ENCODE measurements around the gene MAPK1IP1L.
"Not testable (repeated sequence)": the region's sequence is repeated elsewhere in the genome, so short reads cannot be mapped to it uniquely, and the experiment has no call there.

MAPK1IP1L gene

DNA sequence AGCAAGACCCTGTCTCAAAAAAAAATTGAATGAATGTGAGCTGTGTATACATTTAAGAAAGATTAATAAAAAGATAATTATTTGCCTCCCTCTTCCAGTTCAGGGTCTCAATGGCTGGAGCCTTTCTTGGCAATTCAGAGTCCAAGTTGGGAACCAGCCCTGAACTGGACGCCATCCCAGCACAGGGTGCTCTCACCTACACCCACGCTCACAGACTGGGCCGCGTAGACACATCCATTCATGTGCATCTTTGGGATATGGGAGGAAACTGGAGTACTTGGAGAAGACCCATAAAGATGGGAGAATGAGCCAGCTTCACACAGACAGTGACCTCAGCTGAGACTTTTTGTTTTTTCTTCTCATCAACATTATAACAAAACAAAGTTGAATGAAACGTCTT lies 6.5 kb downstream of the MAPK1IP1L start:
- no peak for DNase-seq

DNA sequence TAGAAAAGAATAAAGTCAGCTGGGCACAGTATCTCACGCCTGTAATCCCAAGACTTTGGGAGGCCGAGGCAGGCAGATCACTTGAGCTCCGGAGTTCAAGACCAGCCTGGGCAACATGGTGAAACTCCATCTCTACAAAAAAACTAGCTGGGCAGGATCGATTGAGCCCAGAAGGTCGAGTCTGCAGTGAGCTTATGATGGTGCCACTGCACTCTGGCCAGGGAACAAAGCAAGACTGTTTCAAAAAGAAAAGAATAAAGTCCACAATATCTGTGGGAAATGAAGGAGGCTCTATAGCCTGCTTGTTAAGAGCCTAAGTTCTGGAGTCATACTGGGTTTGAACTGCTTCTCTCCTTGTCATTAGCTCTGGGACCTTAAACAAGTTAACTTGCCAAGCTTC lies 7.9 kb downstream of the MAPK1IP1L start:
- no peak for DNase-seq

DNA sequence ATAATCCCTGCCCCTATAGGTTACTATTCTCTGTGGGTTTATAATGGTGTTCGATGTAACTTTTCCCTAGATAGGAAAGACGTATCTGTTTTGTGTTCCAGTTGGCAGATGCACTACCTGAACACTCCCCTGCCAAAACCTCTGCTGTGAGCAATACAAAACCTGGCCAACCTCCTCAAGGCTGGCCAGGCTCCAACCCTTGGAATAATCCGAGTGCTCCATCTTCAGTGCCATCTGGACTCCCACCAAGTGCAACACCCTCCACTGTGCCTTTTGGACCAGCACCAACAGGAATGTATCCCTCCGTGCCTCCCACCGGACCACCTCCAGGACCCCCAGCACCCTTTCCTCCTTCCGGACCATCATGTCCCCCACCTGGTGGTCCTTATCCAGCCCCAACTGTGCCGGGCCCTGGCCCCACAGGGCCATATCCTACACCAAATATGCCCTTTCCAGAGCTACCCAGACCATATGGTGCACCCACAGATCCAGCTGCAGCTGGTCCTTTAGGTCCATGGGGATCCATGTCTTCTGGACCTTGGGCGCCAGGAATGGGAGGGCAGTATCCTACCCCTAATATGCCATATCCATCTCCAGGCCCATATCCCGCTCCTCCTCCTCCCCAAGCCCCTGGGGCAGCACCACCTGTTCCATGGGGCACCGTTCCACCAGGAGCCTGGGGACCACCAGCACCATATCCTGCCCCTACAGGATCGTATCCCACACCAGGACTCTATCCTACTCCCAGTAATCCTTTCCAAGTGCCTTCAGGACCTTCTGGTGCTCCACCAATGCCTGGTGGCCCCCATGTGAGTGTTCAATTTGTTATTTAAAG lies 11.3 kb downstream of the MAPK1IP1L start:
- no peak for DNase-seq

DNA sequence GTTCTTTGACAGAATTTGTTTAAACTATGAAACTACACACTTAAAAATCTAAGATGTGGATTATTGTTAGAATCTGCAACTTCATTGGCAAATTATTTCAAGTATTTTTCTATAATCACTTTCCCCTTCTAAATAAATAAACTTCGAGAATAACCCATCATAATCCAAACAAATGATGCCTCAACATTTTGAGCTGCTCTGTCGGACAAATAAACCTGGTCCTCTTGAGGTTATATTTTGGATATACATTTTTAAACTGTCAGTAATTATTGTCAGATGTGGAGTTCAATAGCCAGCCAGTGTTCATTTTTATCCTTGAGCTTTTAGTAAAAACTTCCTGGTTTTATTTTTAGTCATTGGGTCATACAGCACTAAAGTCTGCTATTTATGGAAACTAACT lies 13.4 kb downstream of the MAPK1IP1L start:
- not testable (repeated sequence) for DNase-seq

DNA sequence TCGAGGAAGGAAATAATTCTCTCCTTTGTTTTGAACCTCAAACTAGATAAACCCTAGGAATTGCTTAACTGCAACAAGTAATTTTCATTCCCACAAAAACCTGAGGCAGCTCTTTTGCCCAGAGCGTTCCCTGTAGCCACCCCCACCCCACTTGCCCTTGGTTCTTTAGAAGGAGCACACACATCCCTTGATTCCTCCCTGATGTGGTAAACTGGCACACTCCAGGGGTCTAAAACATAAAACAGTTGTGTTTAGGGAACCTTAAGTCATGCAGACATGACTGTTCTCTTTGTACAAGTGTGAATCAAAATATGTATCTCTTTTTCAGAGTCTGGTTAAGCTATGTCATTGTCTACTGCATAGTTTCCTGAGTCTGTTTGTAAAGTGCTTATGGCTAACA lies 14.0 kb downstream of the MAPK1IP1L start:
- DNase-seq, result no peak

DNA sequence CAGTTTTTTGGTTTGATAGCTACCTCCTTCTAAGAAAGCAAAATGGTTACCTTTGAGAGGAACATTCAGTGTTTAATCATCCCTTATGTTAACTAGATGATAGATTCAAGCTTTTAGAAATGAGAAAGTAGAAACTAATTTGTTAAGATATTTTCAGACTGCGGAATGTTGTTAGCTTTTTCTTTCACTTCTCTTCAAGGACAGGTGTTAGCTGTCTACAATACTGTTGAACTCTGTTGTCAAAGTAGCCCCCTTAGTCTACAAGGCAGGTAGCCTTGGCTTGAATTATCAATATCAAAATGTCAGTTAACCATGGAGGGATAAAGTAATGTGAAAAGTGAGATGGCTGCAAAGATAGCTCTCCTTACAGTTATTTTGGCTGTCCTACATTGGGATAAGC lies 14.8 kb downstream of the MAPK1IP1L start:
- DNase-seq, result no peak

DNA sequence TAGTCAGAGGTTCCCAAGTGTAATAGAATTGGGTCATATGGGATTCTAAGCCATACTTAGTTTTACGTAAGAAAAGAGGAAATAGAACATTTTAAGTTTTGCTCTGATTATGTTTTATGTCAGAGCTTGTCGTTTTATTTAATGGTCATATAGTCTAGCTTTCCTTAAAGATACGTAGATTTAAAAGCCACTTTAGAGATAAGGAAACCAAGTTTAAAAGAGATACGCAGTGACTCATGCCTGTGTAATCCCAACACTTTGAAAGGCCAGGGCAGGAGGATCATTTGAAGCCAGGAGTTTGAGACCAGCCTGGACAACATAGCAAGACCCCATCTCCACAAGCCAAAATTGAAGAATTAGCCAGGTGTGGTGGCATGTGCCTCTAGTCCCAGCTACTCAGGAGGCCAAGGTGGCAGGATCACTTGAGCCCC lies 19.5 kb downstream of the MAPK1IP1L start:
- no peak for DNase-seq

DNA sequence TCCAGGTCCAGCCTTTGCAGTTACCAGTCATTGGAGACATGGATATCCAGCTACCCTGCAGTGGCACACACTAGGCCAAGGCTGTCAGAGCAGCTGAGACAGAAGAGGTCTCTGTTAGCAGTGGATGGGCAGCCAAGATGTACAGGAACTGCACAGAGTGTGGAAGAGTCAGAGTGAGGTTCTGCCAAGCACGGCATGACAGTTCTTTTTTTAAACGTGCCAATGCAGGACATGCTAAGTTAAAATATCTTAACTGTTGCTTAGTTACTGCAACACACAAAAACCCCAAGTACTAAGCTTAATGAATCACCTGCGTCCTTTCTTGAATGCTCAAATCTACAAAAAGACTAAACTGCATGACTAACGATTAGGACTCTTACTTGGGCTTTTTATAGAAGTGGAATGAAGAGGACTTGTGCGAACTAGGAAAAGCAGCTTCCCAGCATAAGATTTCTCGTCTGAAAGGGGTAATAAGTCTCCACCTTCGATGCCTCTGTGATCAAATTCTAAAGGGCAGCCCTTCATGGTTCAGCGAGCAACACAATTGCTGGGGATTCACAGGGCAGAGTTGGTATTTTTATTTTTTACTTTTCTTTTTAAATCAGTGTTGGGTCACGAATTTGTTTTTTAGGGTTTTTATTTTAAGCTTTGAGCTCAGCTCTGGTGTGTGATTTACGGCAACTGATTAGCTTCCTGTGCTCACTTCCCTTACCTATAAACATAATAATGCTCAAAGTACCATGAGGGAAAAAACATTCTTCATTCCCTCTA lies 20.6 kb downstream of the MAPK1IP1L start:
- no peak for DNase-seq

DNA sequence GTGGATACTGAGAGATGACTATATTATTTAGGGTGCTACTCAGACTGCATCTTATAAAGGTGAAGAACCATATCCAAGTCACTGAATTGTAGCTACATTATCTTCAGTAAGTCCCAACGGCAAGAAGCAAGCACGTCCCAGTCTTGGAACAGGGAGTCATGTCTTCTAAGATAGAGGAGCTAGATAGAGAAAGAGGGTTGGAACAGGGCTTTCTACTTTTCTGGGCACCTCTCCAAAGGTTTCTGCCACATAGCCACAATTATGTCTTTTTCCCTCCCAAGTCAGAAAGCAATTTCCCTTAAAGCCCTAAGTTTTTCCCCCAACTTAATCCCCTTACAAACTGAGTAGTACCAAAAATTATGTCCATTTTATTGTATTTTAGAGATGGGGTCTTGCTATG lies 22.4 kb downstream of the MAPK1IP1L start:
- DNase-seq, result no peak

DNA sequence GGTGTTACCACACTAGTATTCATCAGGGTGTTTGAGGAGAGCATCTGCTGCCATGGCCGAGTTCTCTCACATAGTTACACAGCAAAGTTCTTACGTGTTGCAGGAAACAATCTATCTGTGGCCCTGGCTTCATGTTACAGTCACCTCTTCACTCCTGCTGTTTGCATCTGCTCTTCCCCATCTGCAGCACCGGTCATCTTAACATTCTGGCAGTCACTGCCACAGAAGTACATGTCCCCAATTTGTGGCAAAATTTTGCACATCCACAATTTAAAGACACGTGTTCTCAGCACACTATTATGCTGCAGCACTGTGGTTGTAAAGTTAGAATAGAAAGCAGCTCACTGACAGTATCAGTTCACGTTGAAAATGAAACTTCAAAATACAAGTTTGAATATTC lies 23.2 kb downstream of the MAPK1IP1L start:
- DNase-seq, result no peak

DNA sequence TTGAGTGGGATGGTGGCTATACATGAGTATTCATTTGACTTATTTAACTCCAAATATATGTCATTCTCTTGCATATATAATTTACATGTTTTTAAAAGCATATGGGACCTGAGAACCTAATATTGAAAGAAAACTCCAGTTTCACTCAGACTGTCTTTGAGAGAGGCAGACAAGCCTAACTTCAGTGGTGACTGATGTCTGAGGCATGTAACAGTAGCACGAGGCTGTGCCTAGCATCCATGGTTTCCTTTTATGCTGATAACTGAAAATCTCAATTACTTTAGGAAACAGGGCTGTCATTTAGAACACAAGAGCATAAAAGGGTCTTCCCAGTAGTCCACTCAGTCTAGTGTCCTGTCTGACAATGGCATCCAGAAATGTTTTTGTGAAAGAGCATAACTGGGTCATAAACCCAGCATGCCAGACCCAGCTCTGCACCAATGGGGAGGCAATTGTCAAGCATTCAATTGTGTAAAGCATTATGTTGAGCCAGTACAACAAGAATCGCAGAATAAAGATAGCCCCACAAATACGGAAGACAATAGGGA lies 24.3 kb downstream of the MAPK1IP1L start:
- DNase-seq, result no peak

DNA sequence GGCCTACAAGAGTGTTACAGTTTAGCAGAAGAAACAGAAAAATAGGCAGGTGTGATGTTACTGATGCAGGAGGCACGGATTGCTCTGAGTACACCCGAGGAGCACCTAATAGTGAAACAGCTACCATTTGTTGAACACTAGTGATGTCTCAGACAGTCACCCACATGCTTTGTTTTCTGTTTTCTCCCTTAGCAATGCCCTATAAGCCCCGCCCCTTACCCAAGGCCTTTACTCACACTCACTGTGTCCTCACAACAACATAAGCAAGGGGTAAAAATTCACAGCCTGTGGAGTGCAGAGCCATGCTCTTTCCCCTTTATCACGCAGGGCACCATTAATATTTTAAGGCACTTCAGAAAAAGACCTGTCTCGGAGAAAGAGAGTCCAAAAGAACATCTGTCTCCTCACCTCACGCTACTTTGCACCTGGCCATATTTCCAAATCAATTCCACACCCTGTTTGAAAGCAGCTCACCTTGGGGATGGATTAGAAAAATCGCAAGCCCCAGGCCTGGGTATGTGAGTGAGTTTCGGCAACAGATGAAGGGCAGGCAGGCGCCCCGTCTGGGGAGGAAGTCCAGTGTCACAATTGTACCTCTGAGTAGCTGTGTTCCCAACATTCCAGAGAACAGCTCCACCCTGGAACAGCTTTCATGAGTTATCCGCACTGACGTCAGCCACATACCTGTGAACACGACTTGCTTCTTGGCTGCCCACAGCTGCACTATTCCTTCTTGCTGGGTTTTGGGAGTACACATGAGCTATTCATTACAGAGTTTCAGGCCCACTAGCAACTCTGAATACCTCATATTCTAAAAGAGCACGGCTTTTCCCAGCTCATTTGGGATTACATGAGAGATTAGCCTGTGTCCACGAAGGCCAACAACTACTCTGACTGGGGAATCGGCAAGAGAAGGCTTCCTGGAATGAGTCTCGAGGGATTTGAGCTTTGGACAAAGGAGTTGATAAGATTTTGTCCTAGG lies 26.0 kb downstream of the MAPK1IP1L start:
- peak; percentile 83 for DNase-seq

DNA sequence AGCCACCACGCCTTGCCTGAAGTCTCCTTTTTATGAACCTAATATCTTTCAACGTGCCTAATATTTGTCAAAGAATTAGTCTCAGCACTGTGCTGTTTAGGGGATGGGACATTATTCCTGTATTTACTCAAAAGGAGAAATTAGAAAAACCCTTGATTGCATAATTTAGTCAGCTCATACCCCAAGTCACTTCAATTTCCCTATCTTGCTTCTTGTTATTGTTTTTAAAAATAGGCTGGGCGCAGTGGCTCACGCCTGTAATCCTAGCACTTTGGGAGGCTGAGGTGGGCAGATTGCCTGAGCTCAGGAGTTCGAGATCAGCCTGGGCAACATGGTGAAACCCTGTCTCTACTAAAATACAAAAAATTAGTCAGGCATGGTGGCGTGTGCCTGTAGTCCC lies 28.5 kb downstream of the MAPK1IP1L start:
- not testable (repeated sequence) for DNase-seq

DNA sequence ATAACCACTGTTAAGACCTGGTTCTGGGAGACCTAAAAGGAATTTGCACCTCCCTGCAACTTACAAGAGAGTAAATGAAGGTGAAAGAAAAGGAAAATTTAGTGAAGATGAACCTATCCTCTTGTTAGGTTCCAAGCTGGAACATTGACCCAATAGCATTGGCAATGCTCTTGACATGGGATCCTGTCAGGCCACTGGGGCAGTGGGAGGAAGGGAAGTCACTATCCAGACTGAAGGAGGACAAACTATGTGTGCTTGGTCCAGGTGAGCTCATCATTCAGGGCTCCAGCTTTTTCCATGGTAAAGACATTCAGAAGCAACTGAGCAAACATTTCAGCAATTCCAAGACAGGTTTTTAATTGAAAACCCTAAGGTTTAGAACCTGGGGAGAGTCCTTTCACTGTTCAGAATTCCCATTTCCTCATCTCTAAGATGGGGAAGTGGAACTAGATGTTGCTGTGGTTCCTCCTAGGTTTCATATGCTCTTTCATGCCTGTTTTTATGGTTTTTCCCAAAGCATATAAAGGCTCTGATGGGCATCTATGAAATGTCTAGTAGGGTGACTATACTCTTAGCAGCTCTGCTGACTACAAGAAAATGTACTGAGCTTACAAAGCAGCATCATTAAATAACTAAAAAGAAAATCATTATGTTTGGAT lies 33.1 kb downstream of the MAPK1IP1L start:
- DNase-seq, result no peak

DNA sequence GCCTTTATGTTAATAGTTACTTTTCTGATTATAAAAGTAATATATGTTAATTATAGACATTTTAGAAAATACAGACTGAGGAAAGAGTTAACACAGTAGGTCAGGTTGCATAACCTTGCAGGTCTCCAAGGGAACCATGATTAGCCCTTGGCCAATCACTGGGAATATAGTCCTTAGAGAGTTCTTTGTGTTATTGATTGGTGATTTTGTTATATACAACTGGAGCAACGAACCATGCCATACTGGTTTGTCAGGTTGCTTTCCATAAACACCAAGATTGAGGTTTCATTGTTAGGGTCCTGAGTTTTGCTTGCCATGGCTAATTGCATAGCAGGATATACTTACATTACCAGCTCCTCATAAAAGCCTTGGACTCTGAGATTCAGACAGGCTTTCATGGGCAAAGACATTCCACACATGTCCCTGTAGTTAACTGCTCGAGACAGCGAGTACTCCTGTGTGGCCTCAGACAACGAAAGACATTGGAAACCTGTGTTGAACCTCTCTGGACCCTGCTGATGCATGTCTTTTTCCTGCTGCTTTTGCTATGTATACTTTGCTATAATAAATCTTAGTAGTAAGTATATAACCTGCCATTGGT lies 33.7 kb downstream of the MAPK1IP1L start:
- no peak for DNase-seq

DNA sequence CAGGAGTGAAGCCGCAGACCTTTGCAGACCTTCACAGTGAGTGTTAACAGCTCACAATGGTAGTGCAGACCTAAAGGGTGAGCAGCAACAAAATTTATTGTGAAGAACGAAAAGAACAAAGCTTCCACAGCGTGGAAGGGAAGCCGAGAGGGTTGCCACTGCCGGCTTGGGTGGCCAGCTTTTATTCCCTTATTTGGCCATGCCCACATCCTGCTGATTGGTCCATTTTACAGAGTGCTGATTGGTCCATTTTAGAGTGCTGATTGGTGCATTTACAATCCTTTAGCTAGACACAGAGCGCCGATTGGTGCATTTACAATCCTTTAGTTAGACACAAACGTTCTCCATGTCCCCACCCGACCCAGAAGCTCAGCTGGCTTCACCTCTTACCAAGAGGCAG lies 35.5 kb downstream of the MAPK1IP1L start:
- no peak for DNase-seq

DNA sequence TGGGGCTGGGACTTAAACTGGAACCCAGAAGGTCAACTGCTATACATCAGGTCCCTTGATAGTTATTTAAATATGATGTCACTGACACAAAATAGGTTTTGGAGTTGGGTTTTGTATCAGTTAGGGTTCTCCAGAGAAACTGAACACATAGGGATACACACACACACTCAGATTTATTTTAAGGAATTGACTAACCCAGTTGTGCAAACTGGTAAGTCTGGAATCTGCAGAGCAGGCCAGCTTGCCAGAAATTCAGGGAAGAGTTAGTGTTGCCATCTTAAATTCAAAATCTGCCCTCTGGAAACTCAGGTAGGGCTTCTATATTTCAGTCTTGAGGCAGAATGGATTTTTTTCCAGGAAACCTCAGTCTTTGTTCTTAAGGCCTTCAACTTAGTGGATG lies 36.9 kb downstream of the MAPK1IP1L start:
- no peak for DNase-seq

DNA sequence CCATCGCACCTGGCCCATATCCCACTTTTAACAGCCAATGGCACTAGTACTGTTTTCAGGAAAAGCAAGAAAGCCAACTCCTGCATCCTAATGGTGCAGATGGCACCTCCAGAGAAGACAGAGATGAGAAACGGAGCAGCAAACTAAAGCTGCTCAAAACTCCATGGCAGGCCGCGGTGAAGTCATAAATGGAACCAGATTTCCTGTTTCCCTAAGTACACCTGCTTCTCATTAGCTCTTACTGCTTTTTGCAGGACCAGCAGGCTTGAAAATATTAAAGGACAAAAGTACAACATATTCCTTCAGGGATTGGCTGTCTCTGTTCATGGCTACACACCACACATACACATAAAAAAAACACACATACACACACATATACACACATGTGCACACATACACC lies 40.9 kb downstream of the MAPK1IP1L start:
- DNase-seq, result no peak

DNA sequence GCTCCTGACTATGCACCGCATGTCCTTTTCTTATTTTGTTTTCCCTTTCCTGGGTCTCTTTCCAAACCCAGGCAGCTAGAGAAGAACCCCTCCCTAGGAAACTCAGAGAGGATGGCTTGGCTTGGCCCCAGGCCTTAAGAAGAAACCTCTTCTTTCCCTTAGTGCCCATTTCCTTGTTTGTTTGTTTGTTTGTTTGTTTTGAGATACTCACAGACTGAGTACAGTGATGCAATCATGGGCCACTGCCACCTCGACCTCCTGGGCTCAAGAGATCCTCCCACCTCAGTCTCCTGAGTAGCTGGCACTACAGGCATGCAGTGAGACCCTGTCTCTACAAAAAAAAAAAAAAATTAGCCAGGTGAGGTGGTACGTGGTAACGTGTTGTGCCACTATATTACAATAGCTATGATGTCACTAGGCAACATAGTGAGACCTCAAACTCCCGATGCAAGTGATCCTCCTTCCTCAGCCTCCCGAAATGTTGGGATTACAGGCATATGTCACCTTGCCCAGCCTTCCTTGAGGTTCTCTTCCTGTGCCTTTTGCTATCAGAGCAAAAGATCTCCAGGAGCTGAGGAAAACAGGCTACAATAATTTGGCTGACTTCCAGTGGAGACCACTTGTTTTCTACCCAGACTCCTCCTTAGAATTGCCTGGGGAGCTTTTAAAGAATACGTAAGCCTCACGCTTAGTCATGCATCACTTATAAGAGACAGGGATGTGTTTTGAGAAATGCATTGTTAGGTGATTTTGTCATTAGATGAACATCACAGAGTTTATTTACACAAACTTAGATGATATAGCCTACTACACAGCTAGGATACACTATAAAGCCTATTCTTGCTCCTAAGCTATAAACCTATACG lies 43.1 kb downstream of the MAPK1IP1L start:
- DNase-seq, result peak; percentile 79

DNA sequence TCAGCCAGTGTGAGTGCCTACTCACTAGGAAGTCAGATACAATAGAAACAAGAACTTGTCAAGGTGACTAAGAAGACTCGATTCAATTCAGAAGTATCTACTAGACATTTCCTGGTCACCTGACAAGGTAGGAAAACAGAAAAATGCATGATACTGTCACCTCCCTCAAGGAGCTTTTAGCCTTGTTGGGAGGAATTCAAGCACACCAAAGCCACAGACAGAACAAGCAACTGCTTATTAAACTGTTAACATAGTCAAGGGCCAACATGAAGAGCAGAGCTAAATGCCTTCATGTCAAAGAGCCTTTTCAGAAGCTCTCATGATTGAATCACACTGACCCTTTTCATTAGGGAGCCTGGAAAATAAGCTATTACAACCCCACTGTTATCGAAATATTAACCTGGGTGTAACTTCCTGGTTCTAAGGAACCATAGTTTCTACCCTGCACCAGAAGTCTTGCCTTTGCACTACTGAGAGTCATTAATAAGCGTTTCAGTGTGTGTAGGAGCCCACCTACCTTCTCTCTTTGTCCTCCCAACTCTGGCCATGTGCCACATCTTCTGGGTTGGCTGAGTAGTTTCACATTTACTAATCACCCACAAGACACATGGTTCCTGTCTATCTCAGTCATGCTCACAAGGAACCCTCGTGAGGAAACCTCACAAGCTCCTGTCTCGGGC lies 46.6 kb downstream of the MAPK1IP1L start:
- no peak for DNase-seq
